ENCODE measurements around the gene VILL. TPM values are rescaled to one million over a fixed set of nuclear protein-coding genes. Genes with fewer than 3 reads are reported as not detected.

VILL gene
- total and polyA plus RNA-seq, 2 of the 8 experiments (the other 6 are each of a cell fraction or from before 2014, with no cell fraction given) = 4.1 to 4.2 TPM

DNA sequence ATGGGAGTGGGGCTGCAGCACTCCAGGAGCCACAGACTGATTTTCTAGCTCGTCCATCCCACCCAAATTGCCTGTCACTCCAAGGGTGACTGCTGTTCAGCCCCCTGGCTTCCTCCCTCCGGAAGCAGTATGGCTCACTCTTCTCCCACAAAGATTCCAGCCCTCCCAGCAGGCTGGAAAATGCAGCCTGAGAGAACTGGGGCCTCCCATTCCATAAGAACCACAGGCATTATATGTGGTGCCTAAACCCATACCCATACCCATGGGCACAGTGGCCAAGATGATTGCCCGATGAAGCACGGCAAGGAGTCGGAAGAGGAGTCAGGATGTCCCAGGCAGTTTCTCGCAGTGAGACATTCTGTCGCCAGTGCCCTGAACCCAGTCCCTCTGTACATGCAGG, 6.0 kb upstream of the VILL start:
- Histone ChIP-seq H3K14ac (ENCODE audit: insufficient read length) (no peak overlapping the region), H2AK5ac (ENCODE audit: low read depth, low read length) (no peak overlapping the region), H3K79me1 (ENCODE audit: low read depth, low read length) (no peaks in the 10 kb centered on the region), H4K8ac (ENCODE audit: extremely low read depth, insufficient read depth, low read length) (no peak overlapping the region), H3K27me3 (replicated peaks in 1 of 4; ENCODE audit: control insufficient read depth in 3 of 4, extremely low read depth in 1 of 4, insufficient read depth in 3 of 4, low read length in 3 of 4) (no peaks in the 10 kb centered on the region), H3K9me3 (ENCODE audit: insufficient read depth in 2 of 2, low read depth in 1 of 2, low read length in 1 of 2) (no peaks in the 10 kb centered on the region), H3K23me2 (ENCODE audit: low read depth, low read length) (no peaks in the 10 kb centered on the region; the same call in 1 of the 2 replicates), H2BK5ac (ENCODE audit: low read depth, low read length) (no peak overlapping the region), H3K56ac (replicated peaks; ENCODE audit: insufficient read length, low read depth, low read length) (no peak overlapping the region), H3K4me1 (replicated peaks in 1 of 4; ENCODE audit: control insufficient read depth in 3 of 4, insufficient read depth in 4 of 4, low read length in 3 of 4) (no peaks in the 10 kb centered on the region), H3K4me3 (ENCODE audit: extremely low read depth in 1 of 4, insufficient read depth in 2 of 4, low read depth in 3 of 4, low read length in 4 of 4) (no peak overlapping the region), H3K27ac (ENCODE audit: low read depth, low read length) (no peak overlapping the region), H2BK20ac (ENCODE audit: low read length) (no peak overlapping the region), H2AFZ (ENCODE audit: low read length) (no peak overlapping the region), H3K79me2 (ENCODE audit: control insufficient read depth in 1 of 2, insufficient read depth in 2 of 2, low read length in 2 of 2) (no peaks in the 10 kb centered on the region), H4K5ac (ENCODE audit: insufficient read length, low read depth, low read length) (no peak overlapping the region), H3K18ac (ENCODE audit: extremely low read depth, low read length) (no peak overlapping the region), H4K91ac (replicated peaks; ENCODE audit: insufficient read length, low read length) (no peak overlapping the region), H3K9ac (replicated peaks in 1 of 4; ENCODE audit: extremely low read depth in 1 of 4, low read depth in 3 of 4, low read length in 3 of 4) (no peak overlapping the region), H2BK12ac (ENCODE audit: low read depth, low read length) (no peak overlapping the region), H2BK120ac (replicated peaks; ENCODE audit: low read depth, low read length) (no peak overlapping the region), H3K36me3 (ENCODE audit: control insufficient read depth in 2 of 4, insufficient read depth in 4 of 4, low read length in 3 of 4) (no peaks in the 10 kb centered on the region), H3K23ac (ENCODE audit: insufficient read length) (no peak overlapping the region), H4K20me1 (replicated peaks in 1 of 2; ENCODE audit: control insufficient read depth in 1 of 2, insufficient read depth in 2 of 2, low read length in 2 of 2) (no peaks in the 10 kb centered on the region), H2BK15ac (ENCODE audit: low read length) (no peak overlapping the region), H3K4me2 (ENCODE audit: insufficient read depth in 1 of 2, low read depth in 2 of 2, low read length in 2 of 2) (no peak overlapping the region), H3K4ac (replicated peaks; ENCODE audit: insufficient read length, low read depth, low read length) (no peak overlapping the region)
- CTCF ChIA-PET (ENCODE audit: partially characterized antibody) = interaction anchor here (0.7 to 9.0 kb wide), 9 partner anchors 11 to 150 kb away, joined by 3 to 134 read pairs (median 6); no protein-coding TSS in a partner anchor
- DNase-seq (ENCODE audit: low read depth in 1 of 2, low spot score in 2 of 2) (no peak), FAIRE-seq (no peak)
- 91% methylated on average over 7 of the region's 7 CpGs; no CpG with 5 or more reads in 1 of the 2 experiments for WGBS, 2 experiments (ENCODE audit: extremely low coverage in 1 of 2, insufficient coverage in 1 of 2, insufficient read length in 1 of 2, insufficient replicate concordance in 2 of 2, low coverage in 1 of 2, low lambda C conversion rate in 2 of 2, missing lambda C conversion rate in 1 of 2)
- POLR2A ChIA-PET (ENCODE audit: partially characterized antibody) = interaction anchor here (0.5 to 1.8 kb wide), 3 partner anchors 10 to 1420 kb away, joined by 3 to 7 read pairs (median 5); no protein-coding TSS in a partner anchor
- TF ChIP-seq ASH2L (IDR thresholded peaks at IDR 0.05; ENCODE audit: low read length) = no peak
- TF ChIP-seq CEBPB (IDR thresholded peaks at IDR 0.05; ENCODE audit: low read depth, low read length) = no peak
- no peak for TF ChIP-seq SP1 (IDR thresholded peaks at IDR 0.05; ENCODE audit: low read depth, low read length)
- TF ChIP-seq TBP (IDR thresholded peaks at IDR 0.05; ENCODE audit: low read depth, low read length) = no peak
- TF ChIP-seq TCF12 (IDR thresholded peaks at IDR 0.05; ENCODE audit: low read depth, low read length) = no peak
- TF ChIP-seq, protein P1, sequence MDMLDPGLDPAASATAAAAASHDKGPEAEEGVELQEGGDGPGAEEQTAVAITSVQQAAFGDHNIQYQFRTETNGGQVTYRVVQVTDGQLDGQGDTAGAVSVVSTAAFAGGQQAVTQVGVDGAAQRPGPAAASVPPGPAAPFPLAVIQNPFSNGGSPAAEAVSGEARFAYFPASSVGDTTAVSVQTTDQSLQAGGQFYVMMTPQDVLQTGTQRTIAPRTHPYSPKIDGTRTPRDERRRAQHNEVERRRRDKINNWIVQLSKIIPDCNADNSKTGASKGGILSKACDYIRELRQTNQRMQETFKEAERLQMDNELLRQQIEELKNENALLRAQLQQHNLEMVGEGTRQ (IDR thresholded peaks at IDR 0.05; ENCODE audit: low read length) = no peak
- TF ChIP-seq CBX8 (IDR thresholded peaks at IDR 0.05; ENCODE audit: borderline replicate concordance, low read depth, low read length) = no peak
- TF ChIP-seq KDM4A (IDR thresholded peaks at IDR 0.05; ENCODE audit: low read depth, low read length, severe bottlenecking) = no peak
- no peak for TF ChIP-seq SAP30 (IDR thresholded peaks at IDR 0.05; ENCODE audit: insufficient read depth, insufficient replicate concordance, low read length)
- no peak for TF ChIP-seq POU5F1 (IDR thresholded peaks at IDR 0.05; ENCODE audit: low read depth, low read length)
- no peak for TF ChIP-seq POLR2AphosphoS5 (IDR thresholded peaks at IDR 0.05; ENCODE audit: low read depth, low read length)
- no peak for TF ChIP-seq SP2 (IDR thresholded peaks at IDR 0.05; ENCODE audit: low read length)
- TF ChIP-seq EZH2 (IDR thresholded peaks at IDR 0.05; ENCODE audit: low read depth, low read length, severe bottlenecking) = no peak
- TF ChIP-seq EGR1 (IDR thresholded peaks at IDR 0.05; ENCODE audit: borderline replicate concordance, low read depth, low read length) = no peak
